HG02623 (cell line): ENCODE measurements around the gene CCNE1.
A peak's percentile ranks its signal among the peaks of the same experiment; 100 is the strongest.
"Not testable (repeated sequence)": the region's sequence is repeated elsewhere in the genome, so short reads cannot be mapped to it uniquely, and the experiment has no call there.

Experiments
- ATAC-seq: cut with Tn5 transposase; IDR thresholded peaks from one replicate; pipeline ENCODE4 v1.9.1; 2021; ENCODE audit warnings: moderate library complexity; ENCODE audit not compliant: unreplicated experiment

Gene CCNE1

GRCh38 chr19:29785955-29786589 lies 25.7 kb upstream of the CCNE1 start:
- ATAC-seq, result no peak

DNA sequence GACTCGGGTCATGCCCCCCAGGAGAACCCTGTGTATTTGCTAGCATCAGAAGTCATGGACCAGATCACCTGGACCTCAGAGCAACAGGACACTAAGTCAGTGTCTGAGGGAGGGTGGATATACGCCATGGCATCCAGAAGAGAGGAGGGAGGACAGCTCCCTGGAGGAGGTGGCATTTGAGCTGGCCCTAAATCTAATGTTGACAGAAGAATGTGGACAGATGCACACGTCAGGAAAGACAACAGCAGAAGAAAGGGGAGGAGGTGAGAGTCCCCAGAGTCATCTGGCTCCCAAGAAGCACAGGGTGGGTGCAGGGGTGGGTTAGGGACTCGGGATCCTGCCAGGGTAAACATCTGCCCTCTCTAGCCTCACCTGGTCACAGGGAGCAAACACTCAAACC lies 24.5 kb upstream of the CCNE1 start:
- ATAC-seq, result no peak

DNA sequence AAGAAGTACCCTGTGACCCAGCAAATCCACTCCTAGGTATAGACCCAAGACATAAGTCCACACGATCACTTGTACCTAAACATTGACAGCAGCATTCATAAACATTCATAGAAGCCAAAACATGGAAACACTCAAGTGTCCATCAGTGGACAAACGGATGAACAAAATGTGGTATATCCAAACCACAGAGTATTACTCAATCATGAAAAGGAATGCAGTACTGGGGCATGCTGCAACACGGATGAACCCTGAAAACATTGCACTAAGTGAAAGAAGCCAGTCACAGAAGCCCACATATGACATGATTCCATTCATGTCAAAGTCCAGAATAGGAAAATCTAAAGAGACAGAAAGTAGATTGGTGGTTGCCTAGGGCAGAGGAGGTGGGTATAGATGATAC lies 22.8 kb upstream of the CCNE1 start:
- ATAC-seq, result no peak

DNA sequence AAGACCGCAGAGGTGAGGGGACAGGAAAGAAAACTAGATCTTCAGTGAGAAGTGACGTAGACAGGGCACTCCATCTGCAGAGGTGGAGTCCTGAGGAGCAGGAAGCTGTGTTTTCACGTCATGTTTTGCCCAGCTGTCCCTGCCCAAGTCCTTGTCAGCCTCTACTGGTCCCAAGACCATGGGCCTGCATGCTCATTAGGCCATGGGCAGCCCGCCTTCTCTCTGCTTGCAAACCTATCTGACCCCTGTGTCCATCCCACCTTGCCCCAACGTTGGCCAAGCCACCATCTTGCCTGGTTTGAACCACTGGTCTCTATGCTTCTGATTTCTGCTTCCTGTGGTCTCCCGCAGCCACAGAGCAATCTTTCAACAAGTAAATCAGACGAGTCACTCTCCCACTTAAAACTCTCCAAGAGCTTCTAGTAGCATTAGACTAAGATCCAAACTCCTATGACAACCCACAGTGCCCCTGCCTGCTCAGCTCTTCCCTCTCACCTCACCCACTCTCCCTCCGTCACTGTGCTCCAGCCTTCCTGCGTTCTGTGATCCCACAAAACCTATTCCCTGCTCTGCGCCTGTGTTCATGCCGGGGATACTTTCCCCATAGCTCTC lies 18.6 kb upstream of the CCNE1 start:
- ATAC-seq, result no peak

DNA sequence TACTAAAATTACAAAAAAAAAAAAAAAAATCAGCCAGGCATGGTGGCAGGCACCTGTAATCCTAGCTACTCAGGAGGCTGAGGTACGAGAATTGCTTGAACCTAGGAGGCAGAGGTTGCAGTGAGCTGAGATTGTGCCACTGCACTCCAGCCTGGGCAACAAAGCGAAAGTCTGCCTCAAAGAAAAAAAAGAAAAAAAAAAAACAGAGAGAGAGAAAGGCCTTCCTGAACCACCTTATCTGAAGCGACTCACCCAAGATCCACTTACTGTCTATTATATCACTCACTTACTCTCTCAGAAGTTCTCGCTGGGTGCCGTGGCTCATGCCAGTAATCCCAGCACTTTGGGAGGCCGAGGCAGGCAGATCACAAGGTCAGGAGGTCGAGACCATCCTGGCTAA lies 17.3 kb upstream of the CCNE1 start:
- ATAC-seq, result not testable (repeated sequence)

- no peak for ATAC-seq
These were observed 16.2 kb upstream of the CCNE1 start for GRCh38 chr19:29795461-29796172.

DNA sequence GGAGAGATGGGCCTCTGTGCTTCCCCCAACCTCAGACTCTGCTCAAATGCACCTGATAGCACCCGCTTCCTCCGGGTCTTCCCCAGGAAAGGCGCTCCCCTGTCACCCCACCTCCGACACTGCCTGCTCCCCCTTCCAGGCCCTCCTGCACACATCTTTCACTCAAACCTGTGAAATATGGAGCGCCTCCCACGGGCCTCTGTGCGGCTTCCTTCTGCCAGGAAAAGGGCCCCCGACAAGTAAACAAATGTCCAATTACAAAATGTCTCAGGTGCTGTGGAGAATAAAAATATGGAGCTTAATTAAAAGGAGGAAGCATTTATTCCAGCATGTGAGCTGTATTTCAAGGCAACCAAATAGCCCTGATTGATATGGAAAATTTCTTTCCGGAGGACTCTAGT lies 15.6 kb upstream of the CCNE1 start:
- ATAC-seq, result no peak

DNA sequence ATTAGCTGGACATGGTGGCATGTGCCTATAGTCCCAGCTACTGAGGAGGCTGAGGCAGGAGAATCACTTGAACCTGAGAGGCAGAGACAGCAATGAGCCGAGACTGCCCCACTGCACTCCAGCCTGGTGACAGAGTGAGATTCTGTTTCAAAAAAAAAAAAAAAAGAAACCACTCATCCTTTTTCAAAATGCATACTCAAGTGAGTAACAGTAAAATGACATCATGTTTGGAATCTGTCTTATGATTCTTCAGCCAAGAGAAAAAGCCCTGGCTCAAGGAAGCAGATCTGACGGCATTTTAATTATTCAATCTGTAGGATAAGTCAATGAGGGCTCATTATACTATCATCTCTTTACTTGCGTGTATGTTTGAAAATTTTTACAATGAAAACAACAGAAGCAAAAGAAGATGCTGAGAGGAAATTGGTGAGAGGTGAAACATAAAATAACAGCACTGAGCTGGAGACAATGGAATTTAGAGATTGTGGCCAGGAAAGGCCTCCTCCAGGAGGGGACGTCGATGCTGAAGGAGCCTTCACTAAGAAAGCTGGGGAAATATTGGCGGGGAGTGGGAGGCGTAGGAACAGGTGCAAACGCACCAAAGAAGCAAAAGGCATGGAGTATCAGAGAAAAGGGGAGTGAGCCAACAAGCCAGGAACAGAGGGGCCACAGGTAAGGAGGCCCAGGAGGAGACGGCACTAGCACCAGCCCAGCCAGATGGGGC lies 12.9 kb upstream of the CCNE1 start:
- no peak for ATAC-seq

DNA sequence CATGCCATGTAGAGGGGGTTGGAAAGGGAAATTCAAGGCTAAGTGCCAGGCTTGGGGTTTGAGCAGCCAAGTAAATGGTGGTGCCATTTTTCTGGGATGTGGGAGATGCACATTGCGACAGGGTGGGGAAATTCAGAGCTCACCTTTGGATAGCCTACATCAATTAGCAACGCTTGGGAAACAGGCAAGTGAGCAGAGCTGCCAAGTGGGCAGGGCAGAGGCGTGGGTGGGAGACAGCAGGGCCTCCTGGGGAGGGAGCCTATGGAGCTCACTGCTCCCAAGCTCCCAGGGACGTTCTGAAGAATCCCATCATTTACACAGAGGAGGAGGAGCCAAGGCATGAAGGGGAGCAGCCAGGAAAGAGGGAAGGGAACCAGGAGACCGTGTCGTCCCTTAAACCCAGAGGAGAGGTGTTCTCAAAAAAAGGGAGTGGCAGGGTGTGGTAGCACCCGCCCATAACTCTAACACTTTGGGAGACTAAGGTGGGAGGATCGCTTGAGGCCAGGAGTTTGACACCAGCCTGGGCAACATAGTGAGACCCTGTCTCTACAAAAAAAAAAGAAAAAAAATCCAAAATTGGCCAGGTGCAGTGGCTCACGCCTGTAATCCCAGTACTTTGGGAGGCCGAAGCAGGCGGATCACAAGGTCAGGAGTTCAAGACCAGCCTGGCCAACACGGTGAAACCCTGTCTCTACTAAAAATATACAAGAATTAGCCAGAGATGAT lies 11.5 kb upstream of the CCNE1 start:
- no peak for ATAC-seq

- ATAC-seq, result not testable (repeated sequence)
These were observed 7.8 kb upstream of the CCNE1 start for GRCh38 chr19:29803951-29804350.

DNA sequence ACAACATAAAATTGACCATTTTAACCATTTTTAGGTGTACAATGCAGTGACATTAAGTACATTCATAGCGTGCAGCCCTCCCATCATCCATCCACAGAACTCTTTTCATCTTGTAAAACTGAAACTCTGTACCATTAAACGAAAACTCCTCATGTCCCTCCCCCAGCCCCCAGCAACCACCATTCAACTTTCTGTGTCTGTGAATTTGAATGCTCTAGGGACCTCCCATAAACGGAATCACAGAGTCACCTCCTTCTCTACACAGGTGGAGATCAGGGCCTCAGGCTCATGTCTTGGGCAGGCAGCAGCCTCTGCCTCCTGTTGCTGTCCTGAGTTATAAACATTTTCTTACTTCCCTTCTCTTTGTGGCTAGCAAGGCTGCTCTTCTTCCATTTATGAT lies 7.3 kb upstream of the CCNE1 start:
- ATAC-seq, result peak; percentile 77

GRCh38 chr19:29805031-29805965 lies 6.5 kb upstream of the CCNE1 start:
- no peak for ATAC-seq

DNA sequence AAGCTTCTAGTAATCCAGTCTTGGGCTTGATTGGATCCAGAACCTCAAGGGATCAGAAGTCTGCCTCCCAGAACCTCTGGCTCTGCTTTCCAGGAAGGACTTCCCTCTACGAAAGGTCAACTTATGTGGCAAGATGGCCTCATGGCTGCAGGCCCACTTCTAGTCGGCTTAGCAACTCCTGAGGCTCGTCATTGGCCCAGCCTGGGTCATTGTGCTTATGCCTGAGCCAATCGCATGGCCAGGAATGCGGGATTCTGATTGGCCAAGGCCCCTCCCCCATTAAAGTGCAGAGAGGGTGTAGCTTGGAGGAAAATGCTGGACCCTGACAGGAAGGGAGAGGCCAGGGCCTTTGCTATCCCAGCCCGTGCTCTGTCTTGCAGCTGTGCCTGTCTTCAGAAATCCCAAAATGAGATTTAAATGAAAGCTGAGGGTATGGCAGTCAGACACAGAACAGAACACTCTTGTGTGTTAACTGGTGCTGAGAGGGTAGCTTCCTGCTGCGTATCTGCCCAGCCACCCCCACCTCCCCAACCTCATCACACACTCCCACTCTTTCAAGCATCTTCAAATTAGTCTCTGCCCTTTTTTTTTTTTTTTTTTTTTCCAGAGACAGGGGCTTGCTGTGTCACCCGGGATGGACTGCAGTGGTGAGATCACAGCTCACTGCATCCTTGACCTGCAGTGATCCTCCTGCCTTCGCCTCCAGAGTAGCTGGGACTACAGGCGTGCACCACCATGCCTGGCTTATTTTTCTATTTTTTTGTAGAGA lies 5.5 kb upstream of the CCNE1 start:
- no peak for ATAC-seq

DNA sequence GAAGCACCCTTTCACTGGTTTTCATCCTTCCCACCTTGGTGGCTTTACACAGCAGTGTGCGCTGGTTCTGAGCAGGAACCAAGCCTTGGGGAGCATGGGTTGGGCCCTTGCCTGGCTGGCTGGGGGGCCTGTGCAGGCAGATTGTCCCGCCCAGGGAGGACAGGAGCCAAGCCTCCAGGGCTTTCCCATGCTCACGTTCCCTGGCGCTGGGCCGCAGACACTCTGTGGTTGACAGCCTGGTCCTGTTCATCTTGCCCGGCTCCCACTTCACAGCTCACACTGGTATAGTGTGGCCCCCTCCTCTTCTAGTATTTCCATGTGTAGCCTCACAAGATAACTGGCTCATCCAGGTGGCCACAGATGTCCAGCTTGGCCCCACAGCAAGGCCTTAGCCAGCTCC lies 4.6 kb upstream of the CCNE1 start:
- no peak for ATAC-seq

- ATAC-seq, result no peak
These were observed 3.9 kb upstream of the CCNE1 start for GRCh38 chr19:29807870-29808405.

GRCh38 chr19:29809795-29810503 lies 1.8 kb upstream of the CCNE1 start:
- no peak for ATAC-seq

DNA sequence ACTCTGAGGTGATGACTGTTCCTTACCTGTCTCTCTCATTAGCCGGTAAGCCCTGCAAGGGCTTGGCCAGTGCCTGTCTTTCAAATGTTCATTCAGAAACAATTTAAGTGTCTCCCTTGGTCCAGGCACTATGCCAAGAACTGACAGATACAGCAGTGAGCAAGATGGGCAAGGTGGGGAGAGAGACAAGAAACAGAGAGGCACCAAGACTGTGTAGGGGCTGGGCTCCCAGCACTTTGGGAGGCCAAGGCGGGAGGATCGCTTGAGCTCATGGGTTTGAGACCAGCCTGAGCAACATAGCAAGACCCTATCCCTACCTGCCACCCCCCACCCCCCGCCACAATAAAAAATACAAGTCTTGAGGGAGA lies 1.3 kb upstream of the CCNE1 start:
- no peak for ATAC-seq

DNA sequence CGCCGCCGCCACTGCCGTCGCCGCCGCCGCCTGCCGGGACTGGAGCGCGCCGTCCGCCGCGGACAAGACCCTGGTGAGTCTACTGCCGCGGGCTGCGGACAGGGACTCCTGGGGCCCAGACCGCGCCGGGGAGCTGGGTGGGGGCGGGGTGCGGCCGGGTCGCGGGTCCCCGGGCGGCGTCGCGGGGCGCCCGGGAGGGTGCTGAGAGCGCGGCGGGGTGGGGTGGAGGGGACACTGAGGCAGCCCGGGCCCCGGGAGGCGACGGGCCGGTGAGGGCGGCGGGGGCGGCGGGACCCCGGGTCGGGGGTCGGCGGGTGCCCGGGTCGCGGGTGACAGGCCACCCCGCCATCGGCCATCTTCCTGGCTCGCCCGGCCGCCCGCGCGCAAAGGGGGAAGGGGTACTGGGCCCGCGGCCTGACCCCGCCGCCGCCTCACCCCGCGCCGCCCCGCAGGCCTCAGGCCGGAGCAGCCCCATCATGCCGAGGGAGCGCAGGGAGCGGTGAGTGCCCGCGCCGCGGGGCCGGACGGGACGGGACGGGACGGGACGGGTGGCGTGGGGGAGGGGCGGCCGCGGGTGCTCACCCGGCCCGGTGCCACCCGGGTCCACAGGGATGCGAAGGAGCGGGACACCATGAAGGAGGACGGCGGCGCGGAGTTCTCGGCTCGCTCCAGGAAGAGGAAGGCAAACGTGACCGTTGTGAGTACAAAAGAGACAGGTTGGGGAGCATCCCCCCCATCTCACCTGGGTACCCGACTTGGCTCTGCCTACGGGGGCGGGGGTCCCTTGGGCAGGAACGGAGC lies 489 bp downstream of the CCNE1 start:
- ATAC-seq, result peak; percentile 19
